IMR-90 (cell line): ENCODE measurements around the gene OR7C2. TPM values are rescaled to one million over a fixed set of nuclear protein-coding genes. Genes with fewer than 3 reads are reported as not detected.

Experiments used
- ATAC-seq: fragments of 200-7000 bp; cut with Tn5 transposase; 2 replicates; pipeline ENCODE4 v1.9.1; 2020; ENCODE audit warnings: low read depth, mild to moderate bottlenecking, moderate library complexity
- BruUV-seq: library from RNA; stranded (reverse); fragments of 400-500 nt; replicated peaks from 2 replicates; lab custom pipeline; 2021; lab: Mats Ljungman, UMichigan
- CTCF ChIA-PET: fragments of 300-600 bp; formaldehyde crosslinking; extraction: SDS; loops from one replicate; lab custom pipeline; 2021; ENCODE audit warnings: antibody characterized with exemption; lab: Yijun Ruan, JAX
- POLR2A ChIA-PET: fragments of 300-600 bp; sonication (Branson Sonifier 250); formaldehyde crosslinking; loops from one replicate; lab custom pipeline; 2022; ENCODE audit warnings: antibody characterized with exemption; ENCODE audit not compliant: unreplicated experiment; lab: Charles Lee
- DNase-seq: peaks from one replicate; pipeline ENCODE4 v3.0.0; 2013
- H2AFZ ChIP-seq: replicated peaks from 2 replicates; pipeline ENCODE3; 2013; ENCODE audit warnings: low read length, mild to moderate bottlenecking; ENCODE audit not compliant: poor library complexity
- H2AK5ac ChIP-seq: 2 replicates; pipeline ENCODE4 v1.6.1; 2013; ENCODE audit warnings: low read depth, low read length, inconsistent platforms
- H2AK9ac ChIP-seq: replicated peaks from 2 replicates; pipeline ENCODE3; 2013; ENCODE audit warnings: mild to moderate bottlenecking, low read depth, low read length, moderate library complexity; ENCODE audit not compliant: poor library complexity
- H2BK120ac ChIP-seq: 2 replicates; pipeline ENCODE4 v1.6.1; 2013; ENCODE audit warnings: low read depth, low read length, inconsistent platforms
- H2BK15ac ChIP-seq: 3 replicates; pipeline ENCODE4 v1.6.1; 2013; ENCODE audit warnings: low read depth, low read length, inconsistent platforms
- H2BK20ac ChIP-seq: 2 replicates; pipeline ENCODE4 v1.6.1; 2013; ENCODE audit warnings: low read depth, mild to moderate bottlenecking, inconsistent platforms, low read length, moderate library complexity
- H2BK5ac ChIP-seq: 2 replicates; pipeline ENCODE4 v1.6.1; 2013; ENCODE audit warnings: mild to moderate bottlenecking, low read depth, low read length, inconsistent platforms; ENCODE audit not compliant: poor library complexity, severe bottlenecking
- H3K14ac ChIP-seq: replicated peaks from 2 replicates; pipeline ENCODE4 v1.6.1; 2013; ENCODE audit warnings: low read depth, low read length, inconsistent platforms
- H3K18ac ChIP-seq: 2 replicates; pipeline ENCODE4 v1.6.1; 2013; ENCODE audit warnings: low read depth, low read length, control low read depth
- H3K23ac ChIP-seq: 2 replicates; pipeline ENCODE4 v1.6.1; 2013; ENCODE audit warnings: low read depth, low read length, inconsistent platforms
- H3K27ac ChIP-seq: 2 replicates; pipeline ENCODE4 v1.5.1; 2013; ENCODE audit warnings: mild to moderate bottlenecking, control low read depth, low read length; ENCODE audit not compliant: insufficient read depth
- H3K27me3 ChIP-seq: 2 replicates; pipeline ENCODE4 v1.6.1; 2013; ENCODE audit warnings: low read length; ENCODE audit not compliant: control insufficient read depth, insufficient read depth
- H3K36me3 ChIP-seq: 2 replicates; pipeline ENCODE4 v1.6.1; 2013; ENCODE audit warnings: low read length, mixed read lengths; ENCODE audit not compliant: control insufficient read depth, insufficient read depth
- H3K4ac ChIP-seq: 2 replicates; pipeline ENCODE4 v1.6.1; 2013; ENCODE audit warnings: low read depth, low read length, inconsistent platforms
- H3K4me1 ChIP-seq: 2 replicates; pipeline ENCODE4 v1.6.1; 2013; ENCODE audit warnings: low read length, mixed read lengths; ENCODE audit not compliant: control insufficient read depth, insufficient read depth
- H3K4me2 ChIP-seq: 2 replicates; pipeline ENCODE4 v1.6.1; 2013; ENCODE audit warnings: low read depth, mild to moderate bottlenecking, control low read depth, low read length, moderate library complexity
- H3K4me3 ChIP-seq: 2 replicates; pipeline ENCODE4 v1.5.1; 2013; ENCODE audit warnings: low read depth, mild to moderate bottlenecking, control low read depth, low read length, moderate library complexity; ENCODE audit not compliant: insufficient read depth
- H3K56ac ChIP-seq: 2 replicates; pipeline ENCODE4 v1.6.1; 2013; ENCODE audit warnings: low read length, inconsistent platforms; ENCODE audit not compliant: insufficient read depth; ENCODE audit errors: extremely low read depth
- H3K79me1 ChIP-seq, 2 experiments: 2 replicates each; pipeline ENCODE4 v1.6.1; 2013; ENCODE audit warnings: low read length in 2 of 2, inconsistent platforms in 1 of 2, low read depth in 1 of 2
- H3K9ac ChIP-seq: 2 replicates; pipeline ENCODE4 v1.6.1; 2013; ENCODE audit warnings: low read depth, low read length, control low read depth
- H3K9me1 ChIP-seq: 2 replicates; pipeline ENCODE4 v1.6.1; 2013; ENCODE audit warnings: low read length, inconsistent platforms; ENCODE audit not compliant: insufficient read depth
- H3K9me3 ChIP-seq: 2 replicates; pipeline ENCODE4 v1.6.1; 2013; ENCODE audit warnings: low read length; ENCODE audit not compliant: control insufficient read depth, insufficient read depth
- H4K20me1 ChIP-seq: 2 replicates; pipeline ENCODE4 v1.6.1; 2013; ENCODE audit warnings: low read length, inconsistent platforms; ENCODE audit not compliant: insufficient read depth
- H4K5ac ChIP-seq: 2 replicates; pipeline ENCODE4 v1.6.1; 2013; ENCODE audit warnings: mild to moderate bottlenecking, low read depth, low read length, control low read depth
- H4K8ac ChIP-seq, 2 experiments: 2 replicates each; pipeline ENCODE4 v1.6.1; 2013; ENCODE audit warnings: low read depth in 2 of 2, low read length in 2 of 2, control low read depth in 1 of 2, inconsistent platforms in 1 of 2
- H4K91ac ChIP-seq: 2 replicates; pipeline ENCODE4 v1.6.1; 2013; ENCODE audit warnings: low read depth, low read length, inconsistent platforms; ENCODE audit not compliant: insufficient read depth
- BHLHE40 ChIP-seq: fragments of 150-350 bp; IDR thresholded peaks from 2 replicates; pipeline ENCODE4 v1.6.1; 2016; ENCODE audit warnings: mild to moderate bottlenecking, low read depth, low read length
- CEBPB ChIP-seq: IDR thresholded peaks from 2 replicates; pipeline ENCODE4 v1.6.1; 2012; ENCODE audit warnings: low read depth, low read length, improper control_type of control experiment
- CHD1 ChIP-seq: IDR thresholded peaks from 2 replicates; pipeline ENCODE4 v1.6.1; 2012; ENCODE audit warnings: low read depth, low read length, improper control_type of control experiment
- CTCF ChIP-seq: conservative IDR thresholded peaks from 2 replicates; pipeline ENCODE4 v1.5.1; 2012; ENCODE audit warnings: mild to moderate bottlenecking, low read depth, low read length, improper control_type of control experiment
- ELK1 ChIP-seq: fragments of 150-350 bp; IDR thresholded peaks from 2 replicates; pipeline ENCODE4 v1.6.1; 2016; ENCODE audit warnings: low read depth, mild to moderate bottlenecking, low read length, moderate library complexity, borderline replicate concordance
- FOS ChIP-seq: fragments of 150-350 bp; IDR thresholded peaks from 2 replicates; pipeline ENCODE4 v1.6.1; 2016; ENCODE audit warnings: low read depth, low read length
- MAFK ChIP-seq: IDR thresholded peaks from 2 replicates; pipeline ENCODE4 v1.6.1; 2012; ENCODE audit warnings: low read depth, low read length, improper control_type of control experiment
- MAZ ChIP-seq: IDR thresholded peaks from 2 replicates; pipeline ENCODE4 v1.6.1; 2012; ENCODE audit warnings: low read depth, mild to moderate bottlenecking, low read length, improper control_type of control experiment, moderate library complexity, borderline replicate concordance
- MXI1 ChIP-seq: IDR thresholded peaks from 2 replicates; pipeline ENCODE4 v1.6.1; 2012; ENCODE audit warnings: low read depth, mild to moderate bottlenecking, low read length, moderate library complexity, borderline replicate concordance
- NFE2L2 ChIP-seq: fragments of 150-350 bp; IDR thresholded peaks from 2 replicates; pipeline ENCODE4 v1.6.1; 2016; ENCODE audit warnings: low read depth, mild to moderate bottlenecking, low read length
- POLR2A ChIP-seq: IDR thresholded peaks from 2 replicates; pipeline ENCODE4 v1.6.1; 2012; ENCODE audit warnings: mild to moderate bottlenecking, low read depth, low read length
- RAD21 ChIP-seq: IDR thresholded peaks from 2 replicates; pipeline ENCODE4 v1.6.1; 2012; ENCODE audit warnings: low read length, improper control_type of control experiment
- RCOR1 ChIP-seq: IDR thresholded peaks from 2 replicates; pipeline ENCODE4 v1.6.1; 2012; ENCODE audit warnings: mild to moderate bottlenecking, low read length, improper control_type of control experiment; ENCODE audit not compliant: insufficient replicate concordance
- RFX5 ChIP-seq: IDR thresholded peaks from 2 replicates; pipeline ENCODE4 v1.8.0; 2012; ENCODE audit warnings: low read depth, mild to moderate bottlenecking, low read length, moderate library complexity
- SMC3 ChIP-seq: fragments of 150-350 bp; IDR thresholded peaks from 2 replicates; pipeline ENCODE4 v1.6.1; 2016; ENCODE audit warnings: low read depth, mild to moderate bottlenecking, antibody characterized with exemption, low read length, moderate library complexity
- WGBS, 2 experiments: methylation state at CpG; one replicate each; pipeline versions ENCODE4 v1.1.5 to v1.1.7; 2013; ENCODE audit warnings: missing lambda C conversion rate in 2 of 2; ENCODE audit not compliant: insufficient read length in 1 of 2; ENCODE audit errors: extremely low coverage in 2 of 2; 5-methylcytosine and 5-hydroxymethylcytosine counted together
- dilution Hi-C: fragments of 300-500 bp; cut with HindIII; formaldehyde crosslinking; loops from one replicate; pipeline ENCODE4 v1.14.3; 2018; ENCODE audit warnings: low sequenced_read_pairs; ENCODE audit not compliant: unreplicated experiment
- in situ Hi-C: fragments of 300-500 bp; cut with MboI; formaldehyde crosslinking; loops from 3 replicates; pipeline ENCODE4 v1.14.3; 2019; ENCODE audit warnings: low sequenced_read_pairs, inconsistent platforms, mixed read lengths
- intact Hi-C: fragments of 100-400 bp; cut with micrococcal nuclease; formaldehyde crosslinking; loops from 2 replicates; pipeline ENCODE4 v1.10.0; 2022
- polyA plus RNA-seq, 3 experiments: library from polyadenylated mRNA; depleted of rRNA; stranded (reverse); fragments of >200 nt; gene quantifications; 2 replicates each; pipeline ENCODE4 v1.2.3, GENCODE V29; 2012; ENCODE audit warnings: low replicate concordance in 1 of 3
- total RNA-seq: library from RNA; depleted of rRNA; stranded (reverse); fragments of >200 nt; gene quantifications from 2 replicates; pipeline ENCODE4 v1.2.3, GENCODE V29; 2012
- TF ChIP-seq, protein P1 (sequence below): fragments of 150-350 bp; IDR thresholded peaks from 2 replicates; pipeline ENCODE4 v1.6.1; 2017; ENCODE audit warnings: mild to moderate bottlenecking, antibody characterized with exemption, low read length, low read depth

Gene OR7C2
- total and polyA plus RNA-seq, 2 of the 4 experiments (the other 2 are of a cell fraction) = not detected

GRCh38 chr19:14954071-14954655 lies 12.9 kb downstream of the OR7C2 start:
- no peak overlapping the region for H3K4ac ChIP-seq
- 19% methylated on average over 7 of the region's 24 CpGs; no CpG with 5 or more reads in 1 of the 2 experiments for WGBS, 2 experiments
- no peak overlapping the region for H2BK15ac ChIP-seq
- no peak overlapping the region for H2AFZ ChIP-seq
- H3K36me3 ChIP-seq = no peaks in the 10 kb centered on the region
- H3K9me3 ChIP-seq = peaks cover 30% of the 10 kb centered on the region
- H4K91ac ChIP-seq = no peak overlapping the region
- H3K79me1 ChIP-seq = no peaks in the 10 kb centered on the region
- in situ Hi-C loops = no loop called here
- no peak overlapping the region for H3K14ac ChIP-seq
- no peak overlapping the region for H2AK9ac ChIP-seq
- H4K8ac ChIP-seq = no peak overlapping the region
- H3K56ac ChIP-seq = no peak overlapping the region
- BruUV-seq = no TSS peak
- ChIA-PET POLR2A (no interaction called here), CTCF (no interaction called here)
- H2BK120ac ChIP-seq = no peak overlapping the region
- no peak overlapping the region for H3K4me3 ChIP-seq
- no peaks in the 10 kb centered on the region for H3K9me1 ChIP-seq
- DNase-seq (no peak), ATAC-seq (no peak)
- no peak overlapping the region for H2BK20ac ChIP-seq
- no peak overlapping the region for H3K18ac ChIP-seq
- no peak overlapping the region for H3K4me2 ChIP-seq
- no peaks in the 10 kb centered on the region for H4K20me1 ChIP-seq
- no peak overlapping the region for H2BK5ac ChIP-seq
- dilution Hi-C loops = no loop called here
- TF ChIP-seq RAD21 (no peak), CEBPB (no peak), SMC3 (no peak), RCOR1 (no peak), ELK1 (no peak), MXI1 (no peak), FOS (no peak), RFX5 (no peak), MAFK (no peak), NFE2L2 (no peak), BHLHE40 (no peak), POLR2A (no peak), MAZ (no peak), CHD1 (no peak), CTCF (no peak)
- TF ChIP-seq, protein P1, sequence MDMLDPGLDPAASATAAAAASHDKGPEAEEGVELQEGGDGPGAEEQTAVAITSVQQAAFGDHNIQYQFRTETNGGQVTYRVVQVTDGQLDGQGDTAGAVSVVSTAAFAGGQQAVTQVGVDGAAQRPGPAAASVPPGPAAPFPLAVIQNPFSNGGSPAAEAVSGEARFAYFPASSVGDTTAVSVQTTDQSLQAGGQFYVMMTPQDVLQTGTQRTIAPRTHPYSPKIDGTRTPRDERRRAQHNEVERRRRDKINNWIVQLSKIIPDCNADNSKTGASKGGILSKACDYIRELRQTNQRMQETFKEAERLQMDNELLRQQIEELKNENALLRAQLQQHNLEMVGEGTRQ = no peak
- H3K4me1 ChIP-seq = no peaks in the 10 kb centered on the region
- H2AK5ac ChIP-seq = no peak overlapping the region
- no peak overlapping the region for H3K23ac ChIP-seq
- H4K5ac ChIP-seq = no peak overlapping the region
- intact Hi-C loops = no loop called here
- H3K27me3 ChIP-seq = no peaks in the 10 kb centered on the region
- H3K9ac ChIP-seq = no peak overlapping the region
- no peak overlapping the region for H3K27ac ChIP-seq
